Activated CD8-positive, alpha-beta memory T cell treated with anti-CD3 and anti-CD28 coated beads, Interleukin-2, amount 50 U/mL, for 1 hour (primary cell): Measurements from ENCODE around the gene TNFAIP8L2.
"Not testable (repeated sequence)": the region's sequence is repeated elsewhere in the genome, so short reads cannot be mapped to it uniquely, and the experiment has no call there.

Experiments
- DNase-seq: peaks from one replicate; pipeline ENCODE4 v3.0.0-alpha.2; 2020; ENCODE audit errors: extremely low read depth

The TNFAIP8L2 gene

DNA sequence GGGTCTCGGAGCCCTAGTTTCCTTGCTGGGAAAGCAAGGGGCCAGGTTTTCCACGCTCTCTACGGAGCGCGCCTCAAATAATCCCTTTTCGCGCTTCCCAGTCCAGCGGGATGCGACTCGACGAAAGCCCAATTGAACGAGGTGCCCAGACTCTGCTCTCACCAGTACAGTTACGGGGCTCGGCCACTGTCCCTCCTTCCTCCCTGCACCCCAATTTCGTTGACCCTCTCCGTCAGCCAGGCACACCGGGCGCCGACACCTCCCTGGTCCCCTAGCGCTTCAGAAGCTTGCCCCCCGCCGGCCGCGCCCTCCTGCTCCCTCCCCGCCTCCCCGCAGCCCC is 10.4 kb upstream of the TNFAIP8L2 start:
- DNase-seq: no peak

- peak; percentile 50 for DNase-seq
Observed at GRCh38 chr1:151146412-151147131, 9.9 kb upstream of the TNFAIP8L2 start, which contains the start of gene SEMA6C. SEMA6C (minus strand) TSS chr1:151146631; CDS start chr1:151142621, 4,010 bp downstream.

DNA sequence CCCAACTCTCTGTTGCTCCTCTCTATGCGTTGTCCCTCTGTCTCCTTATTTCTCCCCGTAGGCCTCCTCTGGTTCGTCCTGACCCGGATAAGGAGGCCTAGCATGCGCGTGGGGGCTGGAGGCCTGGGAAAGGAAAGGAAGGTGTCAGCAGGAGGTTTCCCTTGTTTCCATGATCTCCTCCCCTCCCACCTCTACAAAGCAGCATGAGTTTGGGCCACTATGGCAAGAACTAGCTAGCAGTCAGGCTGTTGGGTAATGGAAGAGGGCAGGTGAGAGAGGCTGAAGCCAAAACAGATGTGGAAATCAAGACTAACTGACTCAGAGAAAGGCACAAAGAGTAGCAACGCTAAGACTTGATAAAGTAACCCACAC is 9.3 kb upstream of the TNFAIP8L2 start:
- no peak for DNase-seq

DNA sequence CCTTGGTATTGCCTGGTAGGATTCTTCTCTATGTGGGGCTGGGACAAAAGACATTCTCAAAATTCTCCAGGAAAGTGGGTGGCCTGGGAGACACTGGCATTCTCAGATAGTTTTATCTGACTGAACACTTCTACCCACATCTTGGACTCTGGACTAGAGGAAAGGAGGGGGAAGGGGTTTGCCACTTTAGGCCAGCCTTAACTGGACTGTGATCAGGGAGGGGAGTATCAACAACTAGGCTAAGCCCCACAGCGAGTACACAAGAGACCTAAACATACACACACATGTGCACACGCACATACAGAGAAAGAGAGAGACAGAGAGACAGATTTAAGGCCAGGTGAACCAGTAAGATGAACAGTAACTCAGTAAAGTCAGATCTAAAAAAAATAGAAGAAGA is 8.8 kb upstream of the TNFAIP8L2 start:
- DNase-seq: no peak

- no peak for DNase-seq
Observed at GRCh38 chr1:151157067-151157531, 650 bp downstream of the TNFAIP8L2 start.

DNA sequence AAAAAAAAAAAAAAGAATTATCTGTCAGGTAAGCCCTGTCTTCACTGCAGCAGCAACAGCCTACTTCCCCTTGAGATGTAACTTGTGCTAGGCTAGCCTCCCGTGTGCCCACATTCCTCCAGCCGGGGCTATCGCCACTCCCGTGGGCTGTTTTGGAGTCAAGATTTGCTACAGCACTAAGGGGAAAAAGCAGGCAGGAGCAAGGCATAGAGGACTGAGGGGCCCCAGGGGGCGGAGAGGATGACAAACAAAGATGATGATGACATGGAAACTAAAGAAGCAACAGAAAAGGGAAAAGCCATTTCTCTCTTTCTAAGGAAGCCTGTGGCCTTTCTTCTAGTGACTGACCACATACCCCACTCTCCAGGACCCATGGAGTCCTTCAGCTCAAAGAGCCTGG is 1.9 kb downstream of the TNFAIP8L2 start:
- no peak for DNase-seq

DNA sequence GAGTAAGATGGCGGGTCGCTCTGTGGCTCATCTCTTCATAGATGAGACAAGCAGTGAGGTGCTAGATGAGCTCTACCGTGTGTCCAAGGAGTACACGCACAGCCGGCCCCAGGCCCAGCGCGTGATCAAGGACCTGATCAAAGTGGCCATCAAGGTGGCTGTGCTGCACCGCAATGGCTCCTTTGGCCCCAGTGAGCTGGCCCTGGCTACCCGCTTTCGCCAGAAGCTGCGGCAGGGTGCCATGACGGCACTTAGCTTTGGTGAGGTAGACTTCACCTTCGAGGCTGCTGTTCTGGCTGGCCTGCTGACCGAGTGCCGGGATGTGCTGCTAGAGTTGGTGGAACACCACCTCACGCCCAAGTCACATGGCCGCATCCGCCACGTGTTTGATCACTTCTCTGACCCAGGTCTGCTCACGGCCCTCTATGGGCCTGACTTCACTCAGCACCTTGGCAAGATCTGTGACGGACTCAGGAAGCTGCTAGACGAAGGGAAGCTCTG is 2.4 kb downstream of the TNFAIP8L2 start:
- DNase-seq: no peak

GRCh38 chr1:151159373-151159772 is 2.9 kb downstream of the TNFAIP8L2 start:
- no peak for DNase-seq

DNA sequence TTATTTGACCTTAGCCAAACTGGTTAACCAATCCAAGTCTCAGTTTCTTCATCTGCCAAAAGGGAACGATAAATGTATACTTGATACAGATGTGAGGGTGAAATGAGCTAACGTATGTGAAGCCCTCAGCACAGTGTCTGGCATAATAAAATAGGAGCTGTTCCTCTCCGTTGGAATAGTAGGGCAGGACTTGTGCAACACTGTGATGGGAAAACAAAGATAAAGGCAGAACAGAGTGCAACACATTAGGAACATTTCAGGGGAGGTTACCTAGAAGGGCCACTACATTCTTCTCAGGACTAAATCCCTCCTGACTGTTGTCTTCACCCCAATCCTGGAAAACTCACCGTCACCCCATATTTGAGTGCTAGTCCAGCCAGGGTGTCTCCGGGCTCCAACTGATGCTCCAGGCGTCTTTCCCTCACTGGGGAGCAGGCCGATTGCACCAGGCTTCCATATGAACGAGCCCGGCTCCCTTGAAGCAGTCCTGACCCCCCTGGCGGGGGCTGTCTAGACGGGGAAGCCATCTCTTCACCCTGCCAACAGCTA is 8.4 kb downstream of the TNFAIP8L2 start:
- DNase-seq: no peak

DNA sequence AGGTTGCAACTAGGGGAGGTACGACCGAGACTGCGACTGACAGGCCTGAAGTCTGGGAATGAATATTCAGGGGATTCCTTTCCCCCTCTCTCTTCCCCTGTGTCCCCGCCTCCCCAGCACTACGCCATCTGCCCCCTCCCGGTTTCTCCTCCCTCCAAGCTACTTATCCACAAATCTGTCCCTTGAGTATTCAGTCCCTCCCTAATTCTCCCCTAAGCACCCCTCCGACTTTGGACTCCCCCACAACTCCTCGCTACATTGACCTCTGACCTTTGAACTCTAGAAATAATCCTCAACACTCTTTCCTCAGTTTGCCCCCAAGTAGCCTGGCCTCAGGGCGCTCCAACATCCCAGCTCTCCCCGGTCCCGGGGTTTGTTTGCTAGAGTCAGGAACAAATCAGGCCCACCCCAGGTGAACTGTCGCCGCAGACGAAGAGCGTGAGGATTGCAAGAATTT is 8.9 kb downstream of the TNFAIP8L2 start:
- DNase-seq: no peak

DNA sequence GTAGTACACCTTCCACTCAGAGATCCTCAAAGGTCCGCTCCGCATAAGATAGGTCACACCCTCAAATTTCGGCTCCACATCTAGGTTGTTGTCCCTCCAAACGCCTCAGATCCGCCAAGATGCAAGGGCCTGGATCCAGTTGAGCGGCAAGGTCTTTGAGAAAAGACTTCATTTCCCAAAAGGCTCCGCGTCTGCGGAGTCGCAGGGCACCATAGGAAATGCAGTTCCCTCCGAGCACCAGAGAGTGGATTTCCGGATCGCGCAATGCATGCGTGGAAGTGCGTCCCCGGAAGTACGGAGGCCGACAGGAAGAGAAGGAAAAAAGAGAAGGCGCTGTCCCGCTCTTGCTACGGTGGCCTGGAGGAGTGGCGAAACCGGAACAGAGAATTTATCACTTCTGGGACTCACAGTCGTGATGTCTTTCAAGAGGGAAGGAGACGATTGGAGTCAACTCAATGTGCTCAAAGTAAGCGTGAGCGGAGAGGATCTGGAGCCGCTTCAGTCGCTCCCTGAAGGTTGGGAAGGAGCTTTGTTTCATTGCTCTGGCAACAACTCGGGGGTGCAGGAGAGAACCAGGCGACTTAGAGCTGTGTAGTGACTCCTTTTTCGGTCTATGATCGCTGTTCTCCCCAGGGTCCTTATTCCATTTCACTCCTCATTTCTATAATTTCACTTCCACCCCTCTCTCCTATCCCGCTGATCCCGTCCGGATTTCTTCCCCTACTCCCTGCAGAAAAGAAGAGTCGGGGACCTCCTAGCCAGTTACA is 9.5 kb downstream of the TNFAIP8L2 start, which contains the start of the genes LYSMD1 and SCNM1:
TSS of gene LYSMD1 (minus strand) at position 165 of the 767 bp plus-strand sequence. CDS start 644 bp downstream, outside the sequence.
TSS of gene SCNM1 (plus strand) at position 407 of the 767 bp plus-strand sequence. CDS start at position 416, 9 bp downstream.
- peak; percentile 90 for DNase-seq

- no peak for DNase-seq
Observed at GRCh38 chr1:151166505-151166956, 10.1 kb downstream of the TNFAIP8L2 start.

DNA sequence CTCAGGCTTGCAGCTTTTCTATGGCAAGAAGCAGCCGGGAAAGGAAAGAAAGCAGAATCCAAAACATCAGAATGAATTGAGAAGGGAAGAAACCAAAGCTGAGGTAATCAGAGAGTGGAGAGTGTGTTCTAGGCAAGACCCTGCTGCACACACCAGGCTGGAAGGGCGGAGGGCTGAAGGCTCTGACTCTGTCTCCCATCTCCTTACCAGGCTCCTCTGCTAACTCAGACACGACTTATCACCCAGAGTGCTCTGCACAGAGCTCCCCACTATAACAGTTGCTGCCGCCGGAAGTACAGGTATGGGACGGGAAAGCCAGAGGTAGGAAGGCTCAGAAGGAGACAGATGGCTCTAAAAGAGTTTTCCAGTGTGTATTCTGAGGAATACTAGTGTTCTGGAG is 10.7 kb downstream of the TNFAIP8L2 start:
- DNase-seq: no peak

DNA sequence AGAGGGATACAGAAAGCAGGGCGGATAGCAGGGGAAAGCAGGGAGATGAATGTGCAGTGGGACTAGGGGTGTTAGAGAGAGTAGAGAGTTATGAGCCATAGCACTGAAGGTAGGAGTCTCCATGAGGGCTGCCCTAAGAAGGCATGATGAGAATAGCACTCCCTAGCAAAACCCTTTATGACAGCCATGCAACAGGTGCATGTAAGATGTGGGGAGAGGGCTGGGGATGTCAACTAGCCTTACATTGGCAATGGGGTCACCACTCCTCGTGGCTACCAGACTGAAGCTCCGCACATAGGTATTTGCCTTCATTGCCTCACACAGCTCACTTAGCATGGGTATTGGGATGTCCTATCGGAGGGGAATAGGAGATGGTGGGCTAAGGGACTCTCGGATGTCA is 14.7 kb downstream of the TNFAIP8L2 start:
- no peak for DNase-seq

DNA sequence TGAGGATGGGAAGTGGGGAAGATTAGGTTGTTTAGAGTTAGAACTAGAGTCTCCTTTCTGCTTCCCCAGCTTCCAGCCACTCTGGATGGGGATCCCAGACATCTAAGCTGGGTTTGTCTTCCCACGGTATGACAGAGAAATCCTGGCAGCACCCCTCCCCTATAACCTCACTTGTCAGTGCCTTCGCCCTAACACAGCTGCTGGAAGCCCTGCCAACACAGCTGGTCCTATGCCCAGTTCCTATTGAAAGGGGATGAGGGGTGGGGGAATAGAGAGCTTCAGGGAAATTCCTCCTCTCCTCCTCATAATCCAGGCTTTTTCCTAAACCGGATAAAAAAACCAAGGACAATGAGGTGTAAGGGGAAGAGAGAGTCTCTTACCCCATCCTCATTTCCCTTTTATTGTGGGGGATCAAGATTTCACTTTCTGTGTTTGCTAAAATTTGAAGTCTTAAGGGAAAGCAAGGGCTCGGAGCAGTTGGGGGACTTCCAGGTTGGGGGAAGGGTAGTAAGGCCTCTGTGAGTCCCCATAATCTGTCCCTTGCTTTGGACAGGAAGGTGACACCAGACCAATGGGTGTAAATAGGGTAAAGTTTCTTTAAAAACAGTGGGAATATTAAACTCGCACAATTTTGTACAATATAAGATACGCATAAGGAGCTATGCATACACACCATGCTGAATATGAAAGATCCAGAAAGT is 18.7 kb downstream of the TNFAIP8L2 start:
- no peak for DNase-seq

DNA sequence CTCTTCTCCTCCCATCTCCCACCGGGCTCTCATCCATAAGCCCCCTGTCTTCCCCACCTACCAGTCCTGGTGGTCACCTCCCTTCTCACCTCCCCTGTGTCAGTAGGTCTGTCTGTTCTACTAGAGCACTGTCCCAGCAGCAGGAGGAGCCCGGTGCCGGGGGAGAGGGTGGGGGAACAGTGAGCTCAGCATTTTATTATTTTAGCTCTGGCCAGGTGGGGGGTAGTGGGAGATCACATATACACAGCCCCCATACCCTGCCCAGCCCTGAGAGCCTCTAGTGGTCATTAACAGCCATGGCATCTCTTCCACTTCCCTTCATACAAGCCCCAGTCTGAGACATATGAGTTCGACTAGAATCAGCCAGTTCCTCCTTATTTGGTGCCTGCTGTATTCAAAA is 19.4 kb downstream of the TNFAIP8L2 start, which contains the start of gene TMOD4:
TSS of gene TMOD4 (minus strand) at position 119 of the 400 bp plus-strand sequence. CDS start 1,106 bp downstream, outside the sequence.
- no peak for DNase-seq

GRCh38 chr1:151176514-151177045 is 20.1 kb downstream of the TNFAIP8L2 start:
- no peak for DNase-seq

DNA sequence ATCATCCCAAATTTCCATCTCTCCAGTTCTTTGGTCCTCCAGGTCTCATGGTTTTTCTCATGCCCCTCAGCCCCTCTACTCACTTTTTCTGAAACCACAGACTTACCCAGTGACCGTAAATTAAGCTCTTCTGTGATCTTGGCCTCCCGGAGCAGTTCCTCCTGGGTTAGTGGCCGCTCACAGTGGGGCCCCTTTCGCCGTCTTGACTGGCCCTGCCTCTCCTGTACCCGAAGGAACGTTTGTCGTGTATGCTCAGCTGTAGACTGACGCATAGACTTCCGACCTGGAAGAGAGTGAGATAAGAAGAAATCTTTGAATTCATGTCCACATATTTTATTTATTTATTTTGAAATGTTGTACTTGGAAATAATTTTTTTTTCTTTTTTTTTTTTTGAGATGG is 27.8 kb downstream of the TNFAIP8L2 start:
- no peak for DNase-seq

DNA sequence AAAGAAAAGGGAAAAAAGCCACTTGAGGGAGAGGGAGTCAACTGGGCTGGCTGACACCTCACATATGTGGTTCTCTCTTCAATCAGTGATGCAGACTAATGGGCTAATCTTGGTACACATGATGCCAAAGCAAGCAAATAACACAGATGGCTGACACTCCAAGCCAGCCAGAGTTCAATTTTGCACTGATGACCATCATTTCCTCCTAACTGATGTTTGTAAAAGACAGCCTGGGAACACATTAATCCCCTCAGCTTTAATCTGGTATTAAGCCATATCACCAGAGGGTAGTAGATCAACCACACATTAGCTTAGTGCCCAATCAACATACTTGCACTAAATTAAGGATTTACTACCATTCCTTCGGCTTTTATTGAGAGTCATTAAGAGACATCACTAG is 30.8 kb downstream of the TNFAIP8L2 start:
- DNase-seq: no peak

GRCh38 chr1:151188667-151189066 is 32.2 kb downstream of the TNFAIP8L2 start:
- not testable (repeated sequence) for DNase-seq
